ENCODE data around the gene UNC5A. TPM values are rescaled to one million over a fixed set of nuclear protein-coding genes. Genes with fewer than 3 reads are reported as not detected.

Gene UNC5A
- total and polyA plus RNA-seq, 2 of the 8 experiments (the other 6 are each of a cell fraction or from before 2014, with no cell fraction given) = 4.0 to 7.6 TPM

GRCh38 chr5:176765687-176766086 lies 44.7 kb upstream of the UNC5A start:
- H3K4me1 ChIP-seq (replicated peaks in 1 of 4; ENCODE audit: control insufficient read depth in 3 of 4, insufficient read depth in 4 of 4, low read length in 3 of 4) = no peaks in the 10 kb centered on the region
- H2BK12ac ChIP-seq (ENCODE audit: low read depth, low read length) = no peak overlapping the region
- no peak overlapping the region for H3K4me3 ChIP-seq (ENCODE audit: extremely low read depth in 1 of 4, insufficient read depth in 2 of 4, low read depth in 3 of 4, low read length in 4 of 4)
- H3K4me2 ChIP-seq (ENCODE audit: insufficient read depth in 1 of 2, low read depth in 2 of 2, low read length in 2 of 2) = no peak overlapping the region
- no peaks in the 10 kb centered on the region for H3K9me3 ChIP-seq (ENCODE audit: insufficient read depth in 2 of 2, low read depth in 1 of 2, low read length in 1 of 2)
- TF ChIP-seq BACH1 (IDR thresholded peaks at IDR 0.05; ENCODE audit: low read length) (no peak), TCF12 (IDR thresholded peaks at IDR 0.05; ENCODE audit: low read depth, low read length) (no peak), JUND (IDR thresholded peaks at IDR 0.05; ENCODE audit: low read length) (no peak)
- no peak overlapping the region for H3K23ac ChIP-seq (ENCODE audit: insufficient read length)
- H2BK5ac ChIP-seq (ENCODE audit: low read depth, low read length) = no peak overlapping the region
- no peaks in the 10 kb centered on the region for H4K20me1 ChIP-seq (replicated peaks in 1 of 2; ENCODE audit: control insufficient read depth in 1 of 2, insufficient read depth in 2 of 2, low read length in 2 of 2)
- no peaks in the 10 kb centered on the region for H3K23me2 ChIP-seq (ENCODE audit: low read depth, low read length)
- POLR2A ChIA-PET (ENCODE audit: partially characterized antibody) = no interaction called here
- H2AFZ ChIP-seq (ENCODE audit: low read length) = no peak overlapping the region
- H2BK15ac ChIP-seq (ENCODE audit: low read length) = no peak overlapping the region
- no peak overlapping the region for H3K4ac ChIP-seq (replicated peaks; ENCODE audit: insufficient read length, low read depth, low read length)
- no peak overlapping the region for H4K5ac ChIP-seq (ENCODE audit: insufficient read length, low read depth, low read length)
- H3K27ac ChIP-seq (ENCODE audit: low read depth, low read length) = no peak overlapping the region
- no peak overlapping the region for H2AK5ac ChIP-seq (ENCODE audit: low read depth, low read length)
- no peak overlapping the region for H2BK20ac ChIP-seq (ENCODE audit: low read length)
- CTCF ChIA-PET (ENCODE audit: partially characterized antibody) = interaction anchor here (0.9 to 2.3 kb wide), 4 partner anchors 42 to 105 kb away, joined by 3 to 8 read pairs (median 5); no protein-coding TSS in a partner anchor
- H3K36me3 ChIP-seq (ENCODE audit: control insufficient read depth in 2 of 4, insufficient read depth in 4 of 4, low read length in 3 of 4) = no peaks in the 10 kb centered on the region
- no peaks in the 10 kb centered on the region for H3K79me1 ChIP-seq (ENCODE audit: low read depth, low read length)
- no peak overlapping the region for H4K8ac ChIP-seq (ENCODE audit: extremely low read depth, insufficient read depth, low read length)
- FAIRE-seq (no peak), DNase-seq (ENCODE audit: low read depth in 1 of 2, low spot score in 2 of 2) (no peak)
- WGBS, 2 experiments (ENCODE audit: extremely low coverage in 1 of 2, insufficient coverage in 1 of 2, insufficient read length in 1 of 2, insufficient replicate concordance in 2 of 2, low coverage in 1 of 2, low lambda C conversion rate in 2 of 2, missing lambda C conversion rate in 1 of 2) = 90% methylated on average over 1 of the region's 1 CpG; no CpG with 5 or more reads in 1 of the 2 experiments
- H3K9ac ChIP-seq (replicated peaks in 1 of 4; ENCODE audit: extremely low read depth in 1 of 4, low read depth in 3 of 4, low read length in 3 of 4) = no peak overlapping the region
- no peak overlapping the region for H3K18ac ChIP-seq (ENCODE audit: extremely low read depth, low read length)
- no peaks in the 10 kb centered on the region for H3K27me3 ChIP-seq (replicated peaks in 1 of 4; ENCODE audit: control insufficient read depth in 3 of 4, extremely low read depth in 1 of 4, insufficient read depth in 3 of 4, low read length in 3 of 4)
- H4K91ac ChIP-seq (replicated peaks; ENCODE audit: insufficient read length, low read length) = no peak overlapping the region
- no peak overlapping the region for H2BK120ac ChIP-seq (replicated peaks; ENCODE audit: low read depth, low read length)
- H3K14ac ChIP-seq (ENCODE audit: insufficient read length) = no peak overlapping the region
- no peak overlapping the region for H3K56ac ChIP-seq (replicated peaks; ENCODE audit: insufficient read length, low read depth, low read length)
- H3K79me2 ChIP-seq (ENCODE audit: control insufficient read depth in 1 of 2, insufficient read depth in 2 of 2, low read length in 2 of 2) = no peaks in the 10 kb centered on the region

Measured in H1 (cell line).